Embryonic facial prominence (tissue), 1 donor: ENCODE measurements around the gene CACNA1C.

Source experiments
- DNase-seq: peaks from one replicate; pipeline ENCODE4 v3.0.0-alpha.2; 2016; ENCODE audit errors: extremely low spot score

Gene CACNA1C

GRCh38 chr12:2553388-2554126, 500.8 kb downstream of the CACNA1C start:
- no peak for DNase-seq

GRCh38 chr12:2555487-2556082, 502.8 kb downstream of the CACNA1C start:
- DNase-seq = no peak

GRCh38 chr12:2557597-2557996, 504.8 kb downstream of the CACNA1C start:
- no peak for DNase-seq

GRCh38 chr12:2559931-2560330, 507.1 kb downstream of the CACNA1C start:
- no peak for DNase-seq

- no peak for DNase-seq
These were observed 507.6 kb downstream of the CACNA1C start for GRCh38 chr12:2560356-2560755.

- DNase-seq = no peak
These were observed 508.6 kb downstream of the CACNA1C start for GRCh38 chr12:2561367-2561766.

- no peak for DNase-seq
These were observed 509.6 kb downstream of the CACNA1C start for GRCh38 chr12:2562400-2562799.

GRCh38 chr12:2563709-2564108, 510.9 kb downstream of the CACNA1C start:
- DNase-seq = no peak

GRCh38 chr12:2566161-2566560, 513.4 kb downstream of the CACNA1C start:
- DNase-seq = no peak

- DNase-seq = no peak
These were observed 514.9 kb downstream of the CACNA1C start for GRCh38 chr12:2567711-2568110.

GRCh38 chr12:2570562-2570961, 517.8 kb downstream of the CACNA1C start:
- DNase-seq = no peak

- DNase-seq = no peak
These were observed 521.7 kb downstream of the CACNA1C start for GRCh38 chr12:2574355-2574935.

- no peak for DNase-seq
These were observed 522.5 kb downstream of the CACNA1C start for GRCh38 chr12:2575245-2575644.

- DNase-seq = no peak
These were observed 525.4 kb downstream of the CACNA1C start for GRCh38 chr12:2578211-2578610.

GRCh38 chr12:2578772-2579171, 526.0 kb downstream of the CACNA1C start:
- DNase-seq = no peak

- no peak for DNase-seq
These were observed 528.0 kb downstream of the CACNA1C start for GRCh38 chr12:2580821-2581220.

- DNase-seq = no peak
These were observed 528.7 kb downstream of the CACNA1C start for GRCh38 chr12:2581293-2582045.

GRCh38 chr12:2582631-2583030, 529.8 kb downstream of the CACNA1C start:
- DNase-seq = no peak

- DNase-seq = no peak
These were observed 530.3 kb downstream of the CACNA1C start for GRCh38 chr12:2583091-2583497.

GRCh38 chr12:2583642-2584401, 531.0 kb downstream of the CACNA1C start:
- no peak for DNase-seq

- no peak for DNase-seq
These were observed 533.6 kb downstream of the CACNA1C start for GRCh38 chr12:2586156-2587038.
